HEK293 (cell line): ENCODE measurements around the gene TMOD2.

ENCODE experiments used
- CTCF ChIA-PET: fragments of 350-600 bp; formaldehyde crosslinking; extraction: SDS; loops from one replicate; lab custom pipeline; 2021; ENCODE audit warnings: antibody characterized with exemption; lab: Yijun Ruan, JAX
- POLR2A ChIA-PET: fragments of 300-600 bp; formaldehyde crosslinking; extraction: SDS; loops from one replicate; lab custom pipeline; 2020; ENCODE audit warnings: antibody characterized with exemption, inconsistent platforms; lab: Yijun Ruan, JAX
- H3K27ac ChIP-seq: fragments of 200-500 bp; sonication (Bioruptor generic); 2 replicates; pipeline ENCODE4 v1.5.1; 2014; ENCODE audit warnings: low read depth, low read length, control low read depth, inconsistent platforms; ENCODE audit errors: extremely low read depth
- H3K36me3 ChIP-seq, 2 experiments: fragments of 200-500 bp in 1 of 2; sonication (Bioruptor generic) in 1 of 2; 1 replicate in 1 of 2; 2 replicates in 1 of 2; pipeline ENCODE4 v1.5.1; 2014 to 2017; ENCODE audit warnings: inconsistent platforms in 2 of 2, low read length in 2 of 2; ENCODE audit not compliant: control insufficient read depth in 2 of 2, insufficient read depth in 1 of 2
- H3K4me1 ChIP-seq: fragments of 200-500 bp; sonication (Bioruptor generic); 2 replicates; pipeline ENCODE4 v1.5.1; 2014; ENCODE audit warnings: mild to moderate bottlenecking, low read length, inconsistent platforms; ENCODE audit not compliant: control insufficient read depth, insufficient read depth
- H3K4me3 ChIP-seq: 2 replicates; pipeline ENCODE4 v1.5.1; 2011; ENCODE audit warnings: low read depth, mild to moderate bottlenecking, control low read depth, low read length, moderate library complexity
- H3K9me3 ChIP-seq: fragments of 200-500 bp; sonication (Bioruptor generic); 2 replicates; pipeline ENCODE4 v1.5.1; 2014; ENCODE audit warnings: low read depth, low read length, inconsistent platforms; ENCODE audit not compliant: control insufficient read depth, insufficient read depth
- BCL6B ChIP-seq: fragments of 450-650 bp; formaldehyde crosslinking; IDR thresholded peaks from 2 replicates; pipeline ENCODE4 v1.5.1; 2017; ENCODE audit warnings: missing biosample characterization, missing genetic modification characterization
- GLIS2 ChIP-seq: fragments of 450-650 bp; formaldehyde crosslinking; IDR thresholded peaks from 2 replicates; pipeline ENCODE4 v1.5.1; 2016; ENCODE audit warnings: missing biosample characterization, missing genetic modification characterization
- HOXC10 ChIP-seq: sonication (generic); formaldehyde crosslinking; IDR thresholded peaks from 2 replicates; pipeline ENCODE4 v1.8.1; 2023; ENCODE audit warnings: mild to moderate bottlenecking, missing genetic modification reagents
- KLF9 ChIP-seq: fragments of 450-650 bp; formaldehyde crosslinking; IDR thresholded peaks from 2 replicates; pipeline ENCODE4 v1.5.1; 2016; ENCODE audit warnings: missing biosample characterization, missing genetic modification characterization, low read depth
- MYNN ChIP-seq: fragments of 450-650 bp; formaldehyde crosslinking; IDR thresholded peaks from 2 replicates; pipeline ENCODE4 v1.5.1; 2016; ENCODE audit warnings: missing biosample characterization, missing genetic modification characterization, borderline replicate concordance
- OVOL3 ChIP-seq: fragments of 450-650 bp; formaldehyde crosslinking; IDR thresholded peaks from 2 replicates; pipeline ENCODE4 v1.5.1; 2016; ENCODE audit warnings: missing biosample characterization, missing genetic modification characterization
- PRDM1 ChIP-seq: fragments of 450-650 bp; formaldehyde crosslinking; IDR thresholded peaks from 2 replicates; pipeline ENCODE4; 2016; ENCODE audit warnings: missing biosample characterization, missing genetic modification characterization
- TCF7L2 ChIP-seq: IDR thresholded peaks from 2 replicates; pipeline ENCODE4 v1.6.1; 2011; ENCODE audit warnings: low read depth, mild to moderate bottlenecking, inconsistent platforms, low read length, moderate library complexity, borderline replicate concordance
- ZNF2 ChIP-seq: fragments of 450-650 bp; formaldehyde crosslinking; IDR thresholded peaks from 2 replicates; pipeline ENCODE4 v1.5.1; 2016; ENCODE audit warnings: missing biosample characterization, missing genetic modification characterization
- ZNF223 ChIP-seq: fragments of 450-650 bp; formaldehyde crosslinking; IDR thresholded peaks from 2 replicates; pipeline ENCODE4 v1.5.1; 2016; ENCODE audit warnings: missing biosample characterization, missing genetic modification characterization
- ZNF280C ChIP-seq: fragments of 450-650 bp; formaldehyde crosslinking; IDR thresholded peaks from 2 replicates; pipeline ENCODE4 v1.5.1; 2016; ENCODE audit warnings: missing biosample characterization, missing genetic modification characterization
- ZNF362 ChIP-seq: fragments of 450-650 bp; formaldehyde crosslinking; IDR thresholded peaks from 2 replicates; pipeline ENCODE4 v1.5.1; 2016; ENCODE audit warnings: missing biosample characterization, missing genetic modification characterization
- ZNF416 ChIP-seq: fragments of 450-650 bp; formaldehyde crosslinking; IDR thresholded peaks from 2 replicates; pipeline ENCODE4 v1.5.1; 2016; ENCODE audit warnings: missing biosample characterization, missing genetic modification characterization
- ZNF514 ChIP-seq: fragments of 450-650 bp; formaldehyde crosslinking; IDR thresholded peaks from 2 replicates; pipeline ENCODE4 v1.5.1; 2016; ENCODE audit warnings: missing biosample characterization, missing genetic modification characterization
- ZNF529 ChIP-seq: fragments of 450-650 bp; formaldehyde crosslinking; IDR thresholded peaks from 2 replicates; pipeline ENCODE4 v1.5.1; 2017; ENCODE audit warnings: missing genetic modification characterization, missing biosample characterization; ENCODE audit not compliant: insufficient replicate concordance
- ZNF560 ChIP-seq: fragments of 450-650 bp; formaldehyde crosslinking; IDR thresholded peaks from 2 replicates; pipeline ENCODE4 v1.5.1; 2017; ENCODE audit warnings: missing biosample characterization, missing genetic modification characterization, borderline replicate concordance
- ZNF621 ChIP-seq: fragments of 450-650 bp; formaldehyde crosslinking; IDR thresholded peaks from 2 replicates; pipeline ENCODE4 v1.5.1; 2017; ENCODE audit warnings: missing biosample characterization, missing genetic modification characterization
- ZNF624 ChIP-seq: fragments of 450-650 bp; formaldehyde crosslinking; IDR thresholded peaks from 2 replicates; pipeline ENCODE4 v1.5.1; 2017; ENCODE audit warnings: missing biosample characterization, missing genetic modification characterization
- ZNF664 ChIP-seq: fragments of 450-650 bp; formaldehyde crosslinking; IDR thresholded peaks from 2 replicates; pipeline ENCODE4 v1.5.1; 2016; ENCODE audit warnings: missing biosample characterization, missing genetic modification characterization
- ZNF670 ChIP-seq: fragments of 450-650 bp; formaldehyde crosslinking; IDR thresholded peaks from 2 replicates; pipeline ENCODE4 v1.5.1; 2016; ENCODE audit warnings: missing biosample characterization, missing genetic modification characterization, low read depth
- ZNF785 ChIP-seq: fragments of 450-650 bp; formaldehyde crosslinking; IDR thresholded peaks from 2 replicates; pipeline ENCODE4 v1.5.1; 2016; ENCODE audit warnings: missing biosample characterization, missing genetic modification characterization
- ZSCAN30 ChIP-seq: fragments of 450-650 bp; IDR thresholded peaks from 2 replicates; pipeline ENCODE4 v1.5.1; 2018; ENCODE audit warnings: missing biosample characterization, mild to moderate bottlenecking, missing genetic modification characterization, moderate library complexity
- TF ChIP-seq, protein P1 (sequence below): fragments of 450-650 bp; formaldehyde crosslinking; IDR thresholded peaks from 2 replicates; pipeline ENCODE4 v1.5.1; 2016; ENCODE audit warnings: missing biosample characterization, missing genetic modification characterization
- TF ChIP-seq, protein P2 (sequence below): fragments of 450-650 bp; formaldehyde crosslinking; IDR thresholded peaks from 2 replicates; pipeline ENCODE4 v1.5.1; 2016; ENCODE audit warnings: missing biosample characterization, missing genetic modification characterization

Gene TMOD2

GRCh38 chr15:51780636-51781035 is 29.2 kb downstream of the TMOD2 start:
- ChIA-PET CTCF (interaction anchor here (0.6 to 1.3 kb wide), 4 partner anchors 64 to 951 kb away, joined by 3 to 6 read pairs (median 3); no protein-coding TSS in a partner anchor), POLR2A (no interaction called here)
- no peaks in the 10 kb centered on the region for H3K9me3 ChIP-seq
- H3K27ac ChIP-seq: no peak overlapping the region
- peaks cover 0 to 26% of the 10 kb centered on the region in 2 experiments; a peak in 1 of 3 replicates for H3K36me3 ChIP-seq
- H3K4me1 ChIP-seq: no peaks in the 10 kb centered on the region
- no peak overlapping the region for H3K4me3 ChIP-seq
- TF ChIP-seq, protein P1, sequence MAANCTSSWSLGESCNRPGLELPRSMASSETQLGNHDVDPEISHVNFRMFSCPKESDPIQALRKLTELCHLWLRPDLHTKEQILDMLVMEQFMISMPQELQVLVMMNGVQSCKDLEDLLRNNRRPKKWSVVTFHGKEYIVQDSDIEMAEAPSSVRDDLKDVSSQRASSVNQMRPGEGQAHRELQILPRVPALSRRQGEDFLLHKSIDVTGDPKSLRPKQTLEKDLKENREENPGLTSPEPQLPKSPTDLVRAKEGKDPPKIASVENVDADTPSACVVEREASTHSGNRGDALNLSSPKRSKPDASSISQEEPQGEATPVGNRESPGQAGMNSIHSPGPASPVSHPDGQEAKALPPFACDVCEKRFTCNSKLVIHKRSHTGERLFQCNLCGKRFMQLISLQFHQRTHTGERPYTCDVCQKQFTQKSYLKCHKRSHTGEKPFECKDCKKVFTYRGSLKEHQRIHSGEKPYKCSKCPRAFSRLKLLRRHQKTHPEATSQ (tag by site-specific recombination): no peak
- TF ChIP-seq ZNF2: no peak
- no peak for TF ChIP-seq BCL6B (tag by site-specific recombination)
- no peak for TF ChIP-seq ZNF621 (tag by site-specific recombination)
- TF ChIP-seq ZNF529 (tag by site-specific recombination): no peak
- TF ChIP-seq ZNF560 (tag by site-specific recombination): no peak
- no peak for TF ChIP-seq ZNF785 (tag by site-specific recombination)
- TF ChIP-seq TCF7L2: no peak
- no peak for TF ChIP-seq ZNF362 (tag by site-specific recombination)
- TF ChIP-seq HOXC10 (CRISPR knock-in tag): no peak
- no peak for TF ChIP-seq PRDM1 (tag by site-specific recombination)
- no peak for TF ChIP-seq ZNF416 (tag by site-specific recombination)
- TF ChIP-seq MYNN (tag by site-specific recombination): no peak
- no peak for TF ChIP-seq ZNF664 (tag by site-specific recombination)
- no peak for TF ChIP-seq OVOL3 (tag by site-specific recombination)
- no peak for TF ChIP-seq KLF9 (tag by site-specific recombination)
- no peak for TF ChIP-seq ZNF223 (tag by site-specific recombination)

DNA sequence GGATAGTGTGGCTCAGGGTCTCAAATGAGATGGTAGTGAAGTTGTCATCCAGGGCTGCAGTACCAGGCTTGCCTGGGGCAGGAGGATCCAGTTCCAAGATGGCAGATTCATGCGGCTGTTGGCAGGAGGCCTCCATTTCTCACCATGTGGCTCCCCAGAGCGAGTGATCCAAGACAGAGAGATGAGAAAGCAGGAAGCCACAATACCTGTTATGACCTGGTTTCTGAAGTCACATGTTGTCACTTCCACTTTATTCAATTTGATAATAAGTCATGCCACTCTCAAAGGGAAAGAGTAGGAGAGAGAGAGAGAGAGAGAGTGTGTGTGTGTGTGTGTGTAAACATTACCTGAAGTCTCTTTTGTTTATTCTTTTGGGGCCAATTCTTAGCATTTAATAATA is 30.1 kb downstream of the TMOD2 start:
- POLR2A ChIA-PET: no interaction called here
- Histone ChIP-seq H3K36me3 (peaks cover 0 to 26% of the 10 kb centered on the region in 2 experiments; a peak in 1 of 3 replicates), H3K27ac (no peak overlapping the region), H3K9me3 (no peaks in the 10 kb centered on the region), H3K4me3 (no peak overlapping the region), H3K4me1 (no peaks in the 10 kb centered on the region)
- CTCF ChIA-PET: interaction anchor here (1.3 kb wide), 1 partner anchor 131 kb away, joined by 6 read pairs; no protein-coding TSS in a partner anchor
- TF ChIP-seq KLF9 (tag by site-specific recombination) (no peak), ZNF280C (tag by site-specific recombination) (no peak), GLIS2 (tag by site-specific recombination) (no peak), ZSCAN30 (tag by site-specific recombination) (no peak), ZNF514 (tag by site-specific recombination) (no peak), ZNF624 (tag by site-specific recombination) (no peak), ZNF670 (tag by site-specific recombination) (no peak)
- TF ChIP-seq, protein P2, sequence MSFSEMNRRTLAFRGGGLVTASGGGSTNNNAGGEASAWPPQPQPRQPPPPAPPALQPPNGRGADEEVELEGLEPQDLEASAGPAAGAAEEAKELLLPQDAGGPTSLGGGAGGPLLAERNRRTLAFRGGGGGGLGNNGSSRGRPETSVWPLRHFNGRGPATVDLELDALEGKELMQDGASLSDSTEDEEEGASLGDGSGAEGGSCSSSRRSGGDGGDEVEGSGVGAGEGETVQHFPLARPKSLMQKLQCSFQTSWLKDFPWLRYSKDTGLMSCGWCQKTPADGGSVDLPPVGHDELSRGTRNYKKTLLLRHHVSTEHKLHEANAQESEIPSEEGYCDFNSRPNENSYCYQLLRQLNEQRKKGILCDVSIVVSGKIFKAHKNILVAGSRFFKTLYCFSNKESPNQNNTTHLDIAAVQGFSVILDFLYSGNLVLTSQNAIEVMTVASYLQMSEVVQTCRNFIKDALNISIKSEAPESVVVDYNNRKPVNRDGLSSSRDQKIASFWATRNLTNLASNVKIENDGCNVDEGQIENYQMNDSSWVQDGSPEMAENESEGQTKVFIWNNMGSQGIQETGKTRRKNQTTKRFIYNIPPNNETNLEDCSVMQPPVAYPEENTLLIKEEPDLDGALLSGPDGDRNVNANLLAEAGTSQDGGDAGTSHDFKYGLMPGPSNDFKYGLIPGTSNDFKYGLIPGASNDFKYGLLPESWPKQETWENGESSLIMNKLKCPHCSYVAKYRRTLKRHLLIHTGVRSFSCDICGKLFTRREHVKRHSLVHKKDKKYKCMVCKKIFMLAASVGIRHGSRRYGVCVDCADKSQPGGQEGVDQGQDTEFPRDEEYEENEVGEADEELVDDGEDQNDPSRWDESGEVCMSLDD (tag by site-specific recombination): no peak
